Fibroblast of skin of scalp (primary cell): ENCODE results near the gene BTN2A1.
"Not testable (repeated sequence)": the region's sequence is repeated elsewhere in the genome, so short reads cannot be mapped to it uniquely, and the experiment has no call there.

Experiments used
- DNase-seq: peaks from one replicate; pipeline ENCODE4 v3.0.0-alpha.2; 2013

BTN2A1 gene

GRCh38 chr6:26432627-26433201, 25.0 kb upstream of the BTN2A1 start:
- DNase-seq, result peak; percentile 88

- DNase-seq, result not testable (repeated sequence)
These were observed 24.1 kb upstream of the BTN2A1 start for GRCh38 chr6:26433680-26434079.

GRCh38 chr6:26436018-26436417, 21.7 kb upstream of the BTN2A1 start:
- DNase-seq, result no peak

- DNase-seq, result no peak
These were observed 20.2 kb upstream of the BTN2A1 start for GRCh38 chr6:26437550-26437949.

GRCh38 chr6:26438000-26438399, 19.8 kb upstream of the BTN2A1 start:
- DNase-seq, result no peak

GRCh38 chr6:26439151-26440125, 18.3 kb upstream of the BTN2A1 start:
- no peak for DNase-seq

- DNase-seq, result no peak
These were observed 16.8 kb upstream of the BTN2A1 start for GRCh38 chr6:26440977-26441358.

GRCh38 chr6:26441977-26442376, 15.8 kb upstream of the BTN2A1 start:
- DNase-seq, result no peak

GRCh38 chr6:26445934-26446667, 11.7 kb upstream of the BTN2A1 start:
- no peak for DNase-seq

GRCh38 chr6:26447257-26447656, 10.5 kb upstream of the BTN2A1 start:
- DNase-seq, result no peak

GRCh38 chr6:26450240-26450639, 7.5 kb upstream of the BTN2A1 start:
- DNase-seq, result no peak

- DNase-seq, result no peak
These were observed 5.0 kb upstream of the BTN2A1 start for GRCh38 chr6:26452631-26453235.

- DNase-seq, result peak; percentile 46
These were observed 3.1 kb upstream of the BTN2A1 start for GRCh38 chr6:26454631-26455030.

GRCh38 chr6:26455357-26455970, 2.3 kb upstream of the BTN2A1 start:
- DNase-seq, result peak; percentile 76

- DNase-seq, result no peak
These were observed 420 bp upstream of the BTN2A1 start for GRCh38 chr6:26457264-26457805.

GRCh38 chr6:26459023-26459810, 1.5 kb downstream of the BTN2A1 start:
- no peak for DNase-seq

GRCh38 chr6:26461353-26461752, 3.6 kb downstream of the BTN2A1 start:
- DNase-seq, result not testable (repeated sequence)

- DNase-seq, result no peak
These were observed 6.3 kb downstream of the BTN2A1 start for GRCh38 chr6:26464014-26464413.

GRCh38 chr6:26464416-26465131, 6.8 kb downstream of the BTN2A1 start:
- DNase-seq, result no peak

GRCh38 chr6:26465776-26466175, 8.0 kb downstream of the BTN2A1 start:
- DNase-seq, result no peak

GRCh38 chr6:26468829-26469228, 11.1 kb downstream of the BTN2A1 start:
- DNase-seq, result no peak
